SK-N-SH (cell line): ENCODE results near the gene LSM14B.

Experiments
- CTCF ChIP-seq: fragments of 200-600 bp; sonication (generic); IDR thresholded peaks from 2 replicates; pipeline ENCODE4 v1.6.1; 2017; ENCODE audit warnings: antibody characterized with exemption, mild to moderate bottlenecking, moderate library complexity
- ELF1 ChIP-seq: IDR thresholded peaks from 2 replicates; pipeline ENCODE4 v1.4.0; 2012
- EP300 ChIP-seq, 2 experiments: IDR thresholded peaks; 2 replicates each; pipeline versions ENCODE4 v1.4.0 to v1.6.1; 2012; ENCODE audit warnings: borderline replicate concordance in 1 of 2, low read depth in 1 of 2, low read length in 1 of 2
- FOXM1 ChIP-seq: IDR thresholded peaks from 2 replicates; pipeline ENCODE4 v1.4.0; 2012; ENCODE audit warnings: low read depth, mild to moderate bottlenecking
- JUND ChIP-seq: IDR thresholded peaks from 2 replicates; pipeline ENCODE4 v1.4.0; 2012
- POLR2AphosphoS5 ChIP-seq: IDR thresholded peaks from 2 replicates; pipeline ENCODE4 v1.6.1; 2012; ENCODE audit warnings: low read depth, low read length
- RAD21 ChIP-seq: IDR thresholded peaks from 2 replicates; pipeline ENCODE4 v1.6.1; 2012; ENCODE audit warnings: mild to moderate bottlenecking, low read length
- RXRA ChIP-seq: IDR thresholded peaks from 2 replicates; pipeline ENCODE4 v1.4.0; 2012; ENCODE audit warnings: low read depth, mild to moderate bottlenecking, borderline replicate concordance
- USF2 ChIP-seq: fragments of 150-350 bp; IDR thresholded peaks from 2 replicates; pipeline ENCODE4 v1.6.1; 2017; ENCODE audit warnings: antibody characterized with exemption, low read length, low read depth, borderline replicate concordance
- TF ChIP-seq, protein P1 (sequence below): IDR thresholded peaks from 2 replicates; pipeline ENCODE4 v1.6.1; 2012; ENCODE audit warnings: mild to moderate bottlenecking, low read depth, low read length, moderate library complexity
- TF ChIP-seq, protein P2 (sequence below): IDR thresholded peaks from 2 replicates; pipeline ENCODE4 v1.4.0; 2012; ENCODE audit warnings: low read depth

GRCh38 chr20:62101078-62101477 lies 21.2 kb upstream of the LSM14B start:
- TF ChIP-seq POLR2AphosphoS5 (no peak), CTCF (no peak), RXRA (no peak), FOXM1 (no peak), EP300 (IDR thresholded peaks at IDR 0.05; ENCODE audit: borderline replicate concordance in 1 of 2, low read depth in 1 of 2, low read length in 1 of 2) (no peak), JUND (no peak), RAD21 (no peak), USF2 (no peak), ELF1 (no peak)
- TF ChIP-seq, protein P1, sequence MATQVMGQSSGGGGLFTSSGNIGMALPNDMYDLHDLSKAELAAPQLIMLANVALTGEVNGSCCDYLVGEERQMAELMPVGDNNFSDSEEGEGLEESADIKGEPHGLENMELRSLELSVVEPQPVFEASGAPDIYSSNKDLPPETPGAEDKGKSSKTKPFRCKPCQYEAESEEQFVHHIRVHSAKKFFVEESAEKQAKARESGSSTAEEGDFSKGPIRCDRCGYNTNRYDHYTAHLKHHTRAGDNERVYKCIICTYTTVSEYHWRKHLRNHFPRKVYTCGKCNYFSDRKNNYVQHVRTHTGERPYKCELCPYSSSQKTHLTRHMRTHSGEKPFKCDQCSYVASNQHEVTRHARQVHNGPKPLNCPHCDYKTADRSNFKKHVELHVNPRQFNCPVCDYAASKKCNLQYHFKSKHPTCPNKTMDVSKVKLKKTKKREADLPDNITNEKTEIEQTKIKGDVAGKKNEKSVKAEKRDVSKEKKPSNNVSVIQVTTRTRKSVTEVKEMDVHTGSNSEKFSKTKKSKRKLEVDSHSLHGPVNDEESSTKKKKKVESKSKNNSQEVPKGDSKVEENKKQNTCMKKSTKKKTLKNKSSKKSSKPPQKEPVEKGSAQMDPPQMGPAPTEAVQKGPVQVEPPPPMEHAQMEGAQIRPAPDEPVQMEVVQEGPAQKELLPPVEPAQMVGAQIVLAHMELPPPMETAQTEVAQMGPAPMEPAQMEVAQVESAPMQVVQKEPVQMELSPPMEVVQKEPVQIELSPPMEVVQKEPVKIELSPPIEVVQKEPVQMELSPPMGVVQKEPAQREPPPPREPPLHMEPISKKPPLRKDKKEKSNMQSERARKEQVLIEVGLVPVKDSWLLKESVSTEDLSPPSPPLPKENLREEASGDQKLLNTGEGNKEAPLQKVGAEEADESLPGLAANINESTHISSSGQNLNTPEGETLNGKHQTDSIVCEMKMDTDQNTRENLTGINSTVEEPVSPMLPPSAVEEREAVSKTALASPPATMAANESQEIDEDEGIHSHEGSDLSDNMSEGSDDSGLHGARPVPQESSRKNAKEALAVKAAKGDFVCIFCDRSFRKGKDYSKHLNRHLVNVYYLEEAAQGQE = no peak
- TF ChIP-seq, protein P2, sequence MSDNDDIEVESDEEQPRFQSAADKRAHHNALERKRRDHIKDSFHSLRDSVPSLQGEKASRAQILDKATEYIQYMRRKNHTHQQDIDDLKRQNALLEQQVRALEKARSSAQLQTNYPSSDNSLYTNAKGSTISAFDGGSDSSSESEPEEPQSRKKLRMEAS = no peak
